Panc1 (cell line): ENCODE measurements around the gene SPOCK1. TPM values are rescaled to one million over a fixed set of nuclear protein-coding genes. Genes with fewer than 3 reads are reported as not detected.

Source experiments
- ATAC-seq: fragments of 200-7000 bp; cut with Tn5 transposase; 2 replicates; pipeline ENCODE4 v1.9.1; 2020; ENCODE audit warnings: mild to moderate bottlenecking, moderate library complexity
- BruUV-seq: library from RNA; stranded (reverse); fragments of 400-500 nt; replicated peaks from 2 replicates; lab custom pipeline; 2021; lab: Mats Ljungman, UMichigan
- CTCF ChIA-PET: fragments of 300-600 bp; sonication (Branson Sonifier 250); formaldehyde crosslinking; loops from one replicate; lab custom pipeline; 2022; ENCODE audit warnings: antibody characterized with exemption; lab: Charles Lee
- POLR2A ChIA-PET: fragments of 300-600 bp; sonication (Branson Sonifier 250); formaldehyde crosslinking; loops from one replicate; lab custom pipeline; 2022; ENCODE audit warnings: antibody characterized with exemption; lab: Charles Lee
- DNase-seq: peaks from one replicate; pipeline ENCODE4 v3.0.0-alpha.2; 2010; ENCODE audit warnings: low read depth, low spot score
- H3K27ac ChIP-seq: 2 replicates; pipeline ENCODE4 v1.5.1; 2011; ENCODE audit warnings: mild to moderate bottlenecking, low read length, inconsistent platforms
- H3K27me3 ChIP-seq: fragments of 200-500 bp; sonication (Bioruptor generic); 2 replicates; pipeline ENCODE4 v1.6.0; 2014; ENCODE audit warnings: low read length, inconsistent platforms; ENCODE audit not compliant: control insufficient read depth, insufficient read depth
- H3K36me3 ChIP-seq: fragments of 200-500 bp; sonication (Bioruptor generic); 2 replicates; pipeline ENCODE4 v1.5.1; 2014; ENCODE audit warnings: inconsistent platforms, mild to moderate bottlenecking, low read length, moderate library complexity; ENCODE audit not compliant: control insufficient read depth, insufficient read depth
- H3K4me1 ChIP-seq: 2 replicates; pipeline ENCODE4 v1.5.1; 2011; ENCODE audit warnings: inconsistent platforms, mild to moderate bottlenecking, low read length, moderate library complexity; ENCODE audit not compliant: control insufficient read depth, insufficient read depth
- H3K4me3 ChIP-seq, 2 experiments: 2 replicates each; pipeline ENCODE4 v1.5.1; 2011 to 2012; ENCODE audit warnings: low read depth in 2 of 2, low read length in 2 of 2, mild to moderate bottlenecking in 2 of 2, inconsistent platforms in 1 of 2, moderate library complexity in 1 of 2
- H3K9me3 ChIP-seq: fragments of 200-500 bp; sonication (Bioruptor generic); 2 replicates; pipeline ENCODE4 v1.5.1; 2014; ENCODE audit warnings: low read depth, mild to moderate bottlenecking, inconsistent platforms, low read length, moderate library complexity; ENCODE audit not compliant: control insufficient read depth, insufficient read depth
- CTCF ChIP-seq: fragments of 450-650 bp; IDR thresholded peaks from 2 replicates; pipeline ENCODE4 v1.5.1; 2017; ENCODE audit warnings: mild to moderate bottlenecking
- POLR2AphosphoS5 ChIP-seq: IDR thresholded peaks from 2 replicates; pipeline ENCODE4 v1.6.1; 2012; ENCODE audit warnings: mild to moderate bottlenecking, low read depth, low read length, moderate library complexity
- REST ChIP-seq, 2 experiments: IDR thresholded peaks; 2 replicates each; pipeline ENCODE4 v1.6.1; 2011 to 2012; ENCODE audit warnings: low read depth in 2 of 2, control low read depth in 1 of 2, low read length in 1 of 2, mild to moderate bottlenecking in 1 of 2, moderate library complexity in 1 of 2; ENCODE audit not compliant: insufficient read depth in 1 of 2
- SIN3A ChIP-seq: IDR thresholded peaks from 2 replicates; pipeline ENCODE4 v1.6.1; 2012; ENCODE audit warnings: low read depth, mild to moderate bottlenecking, low read length, moderate library complexity, borderline replicate concordance; ENCODE audit not compliant: insufficient read depth
- TCF7L2 ChIP-seq: IDR thresholded peaks from 2 replicates; pipeline ENCODE4 v1.6.1; 2011; ENCODE audit warnings: mild to moderate bottlenecking, low read depth, low read length, inconsistent platforms
- in situ Hi-C: cut with HindIII; loops from 2 replicates; pipeline ENCODE4 v1.10.0; 2016; ENCODE audit warnings: low sequenced_read_pairs, low pct_unique_long_range_greater_than_20kb
- intact Hi-C: fragments of 100-400 bp; cut with micrococcal nuclease; formaldehyde crosslinking; loops from one replicate; pipeline ENCODE4 v1.10.0; 2022; ENCODE audit not compliant: unreplicated experiment
- total RNA-seq: library from RNA; stranded (reverse); gene quantifications from one replicate; pipeline ENCODE4 v1.2.1, GENCODE V29; 2021; ENCODE audit not compliant: unreplicated experiment

SPOCK1 gene
- total RNA-seq, 1 experiment from 2014 or later, result 15.6 TPM

GRCh38 chr5:137383909-137384308 is 115.2 kb downstream of the SPOCK1 start:
- in situ Hi-C loops, result no loop called here

DNA sequence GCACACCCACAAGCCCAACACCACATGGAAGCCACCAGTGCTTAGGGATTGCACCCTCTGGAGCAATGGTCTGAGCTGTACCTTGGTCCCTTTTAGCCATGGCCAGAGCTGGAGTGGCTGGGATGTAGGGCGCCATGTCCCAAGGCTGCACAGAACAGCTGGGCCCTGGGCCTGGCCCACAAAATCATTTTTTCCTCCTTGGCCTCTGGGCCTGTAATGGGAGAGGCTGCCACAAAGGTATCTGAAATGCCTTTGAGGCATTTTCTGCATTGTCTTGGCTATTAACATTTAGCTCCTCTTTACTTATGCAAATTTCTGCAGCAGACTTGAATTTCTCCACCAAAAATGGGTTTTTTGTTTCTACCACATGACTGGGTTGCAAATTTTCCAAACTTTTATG is 117.6 kb downstream of the SPOCK1 start:
- TF ChIP-seq TCF7L2 (no peak), REST (IDR thresholded peaks at IDR 0.05; ENCODE audit: insufficient read depth in 1 of 2, low read depth in 2 of 2, low read length in 1 of 2) (no peak), CTCF (no peak), SIN3A (no peak)
- no peak for ATAC-seq
- CTCF ChIA-PET, result no interaction called here
- in situ Hi-C loops, result no loop called here
- no TSS peak for BruUV-seq
- intact Hi-C loops, result no loop called here
- H3K27me3 ChIP-seq, result no peaks in the 10 kb centered on the region
- POLR2A ChIA-PET, result no interaction called here
- no peak overlapping the region for H3K27ac ChIP-seq
- H3K4me1 ChIP-seq, result no peaks in the 10 kb centered on the region
- H3K36me3 ChIP-seq, result no peaks in the 10 kb centered on the region
- H3K4me3 ChIP-seq, result no peak overlapping the region
- no peak for DNase-seq
- H3K9me3 ChIP-seq, result no peaks in the 10 kb centered on the region

More at GRCh38 chr5:137383909-137384308, 115.2 kb downstream of the SPOCK1 start:
- Histone ChIP-seq H3K4me3 (no peak overlapping the region), H3K9me3 (no peaks in the 10 kb centered on the region), H3K4me1 (no peaks in the 10 kb centered on the region), H3K36me3 (no peaks in the 10 kb centered on the region), H3K27me3 (no peaks in the 10 kb centered on the region), H3K27ac (no peak overlapping the region)
- TF ChIP-seq POLR2AphosphoS5 (no peak), CTCF (no peak), REST (IDR thresholded peaks at IDR 0.05; ENCODE audit: insufficient read depth in 1 of 2, low read depth in 2 of 2, low read length in 1 of 2) (no peak), TCF7L2 (no peak), SIN3A (no peak)
- no TSS peak for BruUV-seq
- ATAC-seq, result no peak
- ChIA-PET CTCF (no interaction called here), POLR2A (no interaction called here)
- DNase-seq, result no peak
- intact Hi-C loops, result no loop called here
